ENCODE results near the gene GRID1.
"Not testable (repeated sequence)": the region's sequence is repeated elsewhere in the genome, so short reads cannot be mapped to it uniquely, and the experiment has no call there.

GRID1 gene

GRCh38 chr10:86092311-86092710 is 274.3 kb downstream of the GRID1 start:
- not testable (repeated sequence) for DNase-seq

- no peak for DNase-seq
Observed at GRCh38 chr10:86091216-86091615, 275.4 kb downstream of the GRID1 start.

- DNase-seq, result no peak
Observed at GRCh38 chr10:86090807-86091206, 275.8 kb downstream of the GRID1 start.

DNA sequence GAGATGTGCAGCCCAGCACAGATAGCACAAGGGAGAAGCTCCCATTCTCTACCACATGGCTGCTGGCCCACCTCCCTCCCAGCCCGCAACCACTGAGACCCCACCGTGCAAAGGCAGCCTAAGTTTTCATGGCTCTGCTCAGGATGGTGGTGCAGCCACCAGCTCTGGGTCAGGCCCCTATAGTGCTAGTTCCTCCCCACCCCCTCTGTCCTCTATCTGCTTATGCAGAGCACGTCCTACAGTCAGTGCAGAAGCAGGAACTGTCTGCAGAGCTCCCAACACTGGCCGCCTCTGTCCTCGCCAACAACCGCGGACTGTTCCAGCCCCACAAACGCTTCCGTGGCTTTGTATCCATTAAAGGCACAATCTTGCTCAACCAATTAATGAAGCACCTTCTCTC is 278.9 kb downstream of the GRID1 start:
- DNase-seq, result no peak

GRCh38 chr10:86086418-86086817 is 280.2 kb downstream of the GRID1 start:
- DNase-seq, result peak in 1 of 2 donors; percentile 6

DNA sequence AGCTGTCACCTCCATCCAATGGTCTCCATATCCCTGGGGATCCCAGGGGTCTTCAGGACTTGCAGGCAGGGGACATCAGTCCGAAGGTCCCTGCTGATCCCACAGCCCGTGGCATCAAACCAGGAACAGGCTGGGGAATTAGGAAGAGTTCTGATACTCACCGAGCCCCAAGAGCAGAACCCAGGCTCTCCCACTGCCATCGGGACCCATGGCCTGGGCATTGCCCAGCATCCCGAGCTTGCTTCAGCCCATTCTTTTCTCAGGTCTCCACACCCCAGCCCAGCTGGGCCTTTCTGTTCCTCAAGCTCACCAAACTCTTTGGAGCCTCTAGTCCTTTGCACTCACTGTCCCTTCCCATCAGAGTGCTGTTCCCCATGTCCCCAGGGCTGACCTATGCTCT is 280.9 kb downstream of the GRID1 start:
- DNase-seq, result no peak

GRCh38 chr10:86085136-86085535 is 281.5 kb downstream of the GRID1 start:
- peak in 1 of 2 donors; percentile 11 for DNase-seq

GRCh38 chr10:86084585-86084984 is 282.0 kb downstream of the GRID1 start:
- no peak for DNase-seq

GRCh38 chr10:86083664-86084175 is 282.9 kb downstream of the GRID1 start:
- DNase-seq, result peak in 1 of 2 donors; percentile 4

GRCh38 chr10:86083206-86083605 is 283.4 kb downstream of the GRID1 start:
- DNase-seq, result no peak

DNA sequence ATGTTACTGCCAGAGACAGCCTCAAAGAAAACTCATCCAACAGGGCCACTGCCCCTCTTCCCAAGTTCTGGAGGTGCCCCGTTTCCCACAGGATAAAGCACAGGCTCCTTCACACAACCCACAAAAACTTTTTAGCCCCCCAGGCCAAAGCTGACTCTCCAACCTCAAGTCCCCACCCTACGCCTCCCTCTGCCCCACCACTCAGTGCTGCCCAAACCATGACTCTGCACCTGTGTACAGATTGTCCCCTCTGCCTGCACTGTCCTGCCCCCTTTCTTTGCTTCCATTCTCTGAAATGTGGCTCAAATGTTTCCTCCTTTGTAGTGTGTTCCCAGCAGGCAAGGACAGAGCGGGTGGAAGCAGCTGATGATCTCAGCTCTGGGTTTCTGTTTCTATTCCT is 284.0 kb downstream of the GRID1 start:
- DNase-seq, result peak in 1 of 2 donors; percentile 4

DNA sequence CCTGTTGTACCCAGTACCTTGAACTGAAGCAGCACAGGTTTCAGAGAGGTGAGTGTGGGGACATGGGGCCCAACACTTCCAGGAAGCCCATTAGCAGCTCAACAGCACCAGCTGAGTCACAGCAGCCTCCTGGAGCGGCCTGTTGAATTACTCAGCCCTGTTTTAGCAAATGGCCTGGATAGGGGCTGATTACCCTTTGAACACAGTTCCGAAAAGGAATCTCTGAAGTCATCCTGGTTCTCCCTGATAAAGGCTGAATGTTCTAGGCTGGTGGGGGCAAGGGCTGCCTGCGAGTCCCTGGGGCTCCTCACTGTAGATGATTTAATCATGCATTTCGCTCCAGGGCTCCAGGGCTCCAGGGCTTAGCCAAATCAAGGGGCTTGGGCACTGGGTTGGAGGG is 287.5 kb downstream of the GRID1 start:
- peak in 1 of 2 donors; percentile 4 for DNase-seq

GRCh38 chr10:86078639-86079035 is 288.0 kb downstream of the GRID1 start:
- DNase-seq, result peak in 1 of 2 donors; percentile 4

GRCh38 chr10:86077871-86078638 is 288.5 kb downstream of the GRID1 start:
- no peak for DNase-seq

- DNase-seq, result no peak
Observed at GRCh38 chr10:86077271-86077670, 289.3 kb downstream of the GRID1 start.

- not testable (repeated sequence) for DNase-seq
Observed at GRCh38 chr10:86076497-86076896, 290.1 kb downstream of the GRID1 start.

GRCh38 chr10:86075512-86075911 is 291.1 kb downstream of the GRID1 start:
- DNase-seq, result no peak

DNA sequence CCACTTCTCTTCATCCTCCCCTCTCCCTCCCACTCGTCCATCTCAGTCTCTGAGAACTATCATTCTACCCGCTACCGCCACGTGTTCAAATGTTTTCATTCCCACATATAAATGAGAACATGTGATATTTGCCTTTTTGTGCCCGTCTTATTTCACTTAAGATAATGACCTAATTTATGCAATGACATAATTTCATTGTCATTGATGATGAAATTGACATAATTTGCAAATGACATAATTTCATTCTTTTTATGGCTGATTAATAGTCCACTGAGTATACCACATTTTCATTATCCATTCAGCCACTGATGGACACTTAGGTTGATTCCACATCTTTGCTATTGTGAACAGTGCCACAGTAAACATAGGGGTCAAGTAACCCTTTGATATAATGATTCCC is 292.3 kb downstream of the GRID1 start:
- no peak for DNase-seq

DNA sequence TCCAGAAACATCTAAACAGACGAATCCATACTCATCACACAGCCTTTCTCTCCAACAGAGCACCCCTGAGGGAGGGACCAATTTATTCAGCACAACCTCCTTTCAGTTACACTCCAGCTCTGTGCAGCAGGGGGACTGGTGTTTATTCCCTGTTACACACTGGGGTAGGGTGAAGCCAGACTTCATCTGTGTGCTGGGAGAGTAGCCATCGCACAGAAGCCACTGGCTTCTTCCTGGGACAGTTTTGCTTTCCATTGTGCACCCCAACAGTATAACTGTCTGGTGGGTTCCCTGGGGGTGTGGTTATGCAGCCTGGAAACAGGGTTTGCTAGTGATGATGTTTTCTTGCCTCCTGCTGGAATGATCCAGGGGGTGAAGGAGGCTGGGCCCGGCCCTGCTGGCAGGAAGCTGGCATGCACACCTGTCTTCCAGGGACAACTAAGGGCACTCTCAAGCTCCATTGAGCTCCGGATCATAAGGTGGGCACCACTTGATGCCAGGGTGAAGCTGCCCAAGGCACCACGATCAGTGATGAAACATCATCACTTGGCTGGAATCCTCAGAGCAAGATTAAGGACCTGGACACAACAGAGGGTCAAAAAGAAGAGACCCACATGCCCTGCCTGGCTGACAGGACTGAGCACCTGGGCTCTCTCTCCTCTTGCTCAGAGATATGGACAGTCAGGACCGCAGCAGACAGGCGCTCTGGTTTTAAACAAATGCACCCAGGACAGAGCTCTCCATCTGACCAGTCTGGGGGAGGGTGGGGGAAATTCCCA is 293.2 kb downstream of the GRID1 start:
- no peak for DNase-seq

- no peak for DNase-seq
Observed at GRCh38 chr10:86072413-86072812, 294.2 kb downstream of the GRID1 start.

- DNase-seq, result no peak
Observed at GRCh38 chr10:86071758-86072157, 294.8 kb downstream of the GRID1 start.

DNA sequence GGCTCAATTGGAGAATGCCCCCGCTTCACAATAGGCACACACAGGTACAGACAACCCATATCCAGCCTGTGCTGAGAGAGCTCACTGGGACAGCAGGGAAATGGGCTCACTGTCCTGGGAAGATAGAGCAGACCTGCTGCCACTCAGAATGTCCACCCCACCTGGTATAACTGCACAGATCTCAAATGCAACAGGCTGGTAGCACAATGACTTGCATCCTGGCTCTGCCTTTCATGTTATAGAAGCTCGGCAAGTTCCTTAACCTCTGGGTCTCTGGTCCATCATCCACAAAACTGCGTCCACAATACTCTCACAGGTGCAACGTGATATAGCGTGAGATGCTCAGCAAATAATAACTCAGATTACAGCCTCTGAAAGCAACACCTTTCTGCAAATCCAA is 295.4 kb downstream of the GRID1 start:
- DNase-seq, result no peak

GRCh38 chr10:86070278-86070677 is 296.3 kb downstream of the GRID1 start:
- no peak for DNase-seq
